GM20000 (cell line): ENCODE results near the gene DPM2.

Experiments used
- DNase-seq: peaks from one replicate; pipeline ENCODE4 v3.0.0; 2012; ENCODE audit warnings: low spot score
- CTCF ChIP-seq: IDR thresholded peaks from 2 replicates; pipeline ENCODE4 v1.5.1; 2012; ENCODE audit warnings: mild to moderate bottlenecking, control low read depth; ENCODE audit errors: extremely low read depth, missing control alignments

DPM2 gene

DNA sequence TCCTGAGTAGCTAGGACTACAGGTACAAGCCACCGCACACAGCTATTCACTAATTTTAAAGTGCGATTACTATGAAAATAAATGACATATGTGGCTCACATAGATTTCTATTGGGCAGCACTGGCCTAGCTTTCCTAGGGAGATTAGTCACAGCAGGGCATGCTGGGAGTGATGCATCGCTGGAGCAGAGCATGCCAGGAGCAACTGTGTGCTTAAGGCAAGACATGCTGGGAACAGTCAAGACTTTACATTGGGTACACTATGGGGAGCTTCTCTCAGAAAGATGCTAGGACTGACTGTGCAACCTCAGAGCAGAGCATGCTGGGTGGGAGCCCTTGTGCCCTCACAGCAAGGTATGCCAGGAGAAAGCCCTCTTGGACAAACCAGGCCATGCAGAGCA is 47.6 kb downstream of the DPM2 start:
- DNase-seq: no peak
- TF ChIP-seq CTCF: no peak

DNA sequence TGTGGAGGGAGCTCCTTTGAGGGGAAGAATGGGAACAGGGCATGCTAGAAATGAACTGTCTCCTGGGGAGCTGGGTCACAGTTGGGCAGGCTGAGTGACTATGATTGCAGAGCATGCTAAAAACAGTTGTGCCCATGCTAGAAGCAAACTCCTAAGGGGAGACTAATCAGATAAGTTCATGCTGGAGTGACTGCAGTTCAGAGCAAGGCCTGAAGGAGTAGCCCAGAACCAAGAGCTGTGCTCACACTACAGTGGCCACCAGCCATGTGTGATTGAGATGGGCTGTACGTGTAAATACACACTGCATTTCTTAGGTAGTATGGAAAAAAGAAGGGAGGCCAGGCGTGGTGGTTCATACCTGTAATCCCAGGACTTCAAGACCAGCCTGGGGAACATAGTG is 49.9 kb downstream of the DPM2 start:
- no peak for TF ChIP-seq CTCF

DNA sequence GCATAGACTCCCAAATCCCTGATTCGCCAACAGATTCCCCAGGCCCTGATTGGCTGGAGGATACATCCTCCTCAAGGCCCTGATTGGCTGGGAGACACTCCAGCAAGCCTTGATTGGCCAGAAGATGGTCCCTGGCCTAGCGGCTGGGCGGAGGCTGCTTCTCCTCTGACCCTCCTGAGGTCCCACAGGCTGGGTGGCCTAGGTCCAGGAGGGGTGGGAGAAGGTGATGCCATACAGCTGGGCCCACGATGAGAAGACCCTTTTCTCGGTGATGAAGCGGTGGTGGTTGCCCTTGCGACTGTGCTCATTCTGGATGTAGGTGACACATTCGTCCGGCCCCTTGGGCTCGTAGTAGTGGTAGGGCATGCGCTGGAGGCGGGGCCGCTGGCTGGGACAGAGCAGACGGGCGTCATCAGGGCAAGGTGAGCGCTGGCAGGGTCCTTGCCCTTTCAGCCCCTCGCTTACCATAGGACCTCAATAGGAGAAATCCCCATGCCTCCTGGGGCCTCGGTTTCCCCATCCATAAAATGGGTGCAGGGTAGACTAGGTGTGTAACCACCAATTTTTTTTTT is 51.2 kb downstream of the DPM2 start:
- DNase-seq: peak; percentile 14
- no peak for TF ChIP-seq CTCF

More for the DNA sequence above, 49.9 kb downstream of the DPM2 start:
- DNase-seq: no peak

DNA sequence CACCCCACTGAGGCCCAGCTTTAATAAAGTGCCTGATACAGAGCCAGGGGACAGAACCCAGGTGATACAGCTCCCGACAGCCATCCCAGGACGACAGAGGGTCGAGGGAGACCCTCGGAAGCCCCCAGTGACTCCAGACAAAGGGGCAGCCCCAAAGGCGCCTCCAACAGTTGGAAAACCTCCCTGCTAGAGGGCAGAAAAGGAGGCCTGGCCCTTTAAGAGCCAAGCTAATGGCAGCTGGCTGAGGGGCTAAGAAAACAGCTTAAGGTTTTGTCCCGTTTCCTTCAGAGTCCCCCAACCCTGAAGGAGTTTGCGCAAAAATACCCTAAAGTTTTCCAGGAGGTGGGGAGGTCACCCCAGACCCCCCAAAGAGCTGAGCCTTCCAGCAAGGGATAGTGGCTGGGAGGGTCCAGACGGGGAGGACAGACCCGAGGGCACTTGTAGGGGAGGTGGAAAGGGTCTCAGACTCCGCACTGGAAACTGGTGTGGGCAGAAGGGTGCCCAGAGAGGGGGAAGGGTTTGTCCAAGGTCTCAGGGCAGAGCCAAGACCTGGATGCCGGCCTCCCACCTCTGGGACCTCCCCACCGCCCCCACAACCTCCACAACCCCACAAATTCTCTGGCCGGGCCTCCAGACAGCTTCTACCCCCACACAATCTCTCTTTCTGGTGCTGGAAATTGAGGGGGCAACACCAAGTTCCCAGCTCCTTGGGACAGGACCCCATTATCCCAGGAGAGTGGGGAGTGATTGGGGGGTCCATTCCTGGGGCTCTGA is 52.0 kb downstream of the DPM2 start:
- no peak for DNase-seq
- TF ChIP-seq CTCF: no peak
